Measurements from ENCODE around the gene KRTAP10-3.

The KRTAP10-3 gene

DNA sequence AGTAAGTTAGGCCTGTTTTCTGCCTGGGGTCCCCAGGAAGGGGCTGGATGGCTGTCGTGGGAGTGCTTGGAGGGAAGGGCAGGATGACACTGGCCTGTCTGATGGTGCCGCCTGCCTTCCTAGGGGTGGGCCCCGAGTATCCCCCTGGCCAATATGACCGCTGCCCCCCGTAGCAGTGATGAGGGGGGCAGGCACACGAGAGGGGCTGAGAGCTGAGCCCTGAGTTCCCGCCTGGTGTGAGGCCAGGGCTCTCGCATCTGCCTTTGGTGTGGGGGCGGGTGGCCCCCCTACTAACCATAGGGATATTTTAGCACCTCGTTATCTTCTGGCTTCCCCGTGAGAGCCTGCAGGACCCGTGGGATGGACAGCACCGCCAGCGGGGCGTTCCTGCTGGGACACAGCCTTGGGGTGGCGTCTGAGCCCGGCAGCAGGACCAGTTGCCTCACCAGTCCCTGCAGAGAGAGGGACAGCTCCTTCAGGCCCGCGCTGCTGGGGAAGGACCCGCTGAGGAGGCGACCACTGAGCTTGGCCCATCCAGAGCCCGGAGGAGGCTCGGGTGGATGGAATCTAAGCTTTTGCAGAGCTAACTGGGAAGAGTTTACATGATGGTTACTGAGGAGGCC, 29.0 kb downstream of the KRTAP10-3 start:
- no peak overlapping the region for H3K4me3 ChIP-seq
- no peaks in the 10 kb centered on the region for H3K27me3 ChIP-seq
- TF ChIP-seq Cebpa-rat (IDR thresholded peaks at IDR 0.05), result no peak
- H3K4me1 ChIP-seq, result no peaks in the 10 kb centered on the region
- peaks cover 9% of the 10 kb centered on the region for H3K9me3 ChIP-seq
- no peak overlapping the region for H3K9ac ChIP-seq
- no peak overlapping the region for H3K27ac ChIP-seq
- H3K4me2 ChIP-seq, result no peak overlapping the region
- no peaks in the 10 kb centered on the region for H3K36me3 ChIP-seq
- H4K20me1 ChIP-seq, result no peaks in the 10 kb centered on the region

DNA sequence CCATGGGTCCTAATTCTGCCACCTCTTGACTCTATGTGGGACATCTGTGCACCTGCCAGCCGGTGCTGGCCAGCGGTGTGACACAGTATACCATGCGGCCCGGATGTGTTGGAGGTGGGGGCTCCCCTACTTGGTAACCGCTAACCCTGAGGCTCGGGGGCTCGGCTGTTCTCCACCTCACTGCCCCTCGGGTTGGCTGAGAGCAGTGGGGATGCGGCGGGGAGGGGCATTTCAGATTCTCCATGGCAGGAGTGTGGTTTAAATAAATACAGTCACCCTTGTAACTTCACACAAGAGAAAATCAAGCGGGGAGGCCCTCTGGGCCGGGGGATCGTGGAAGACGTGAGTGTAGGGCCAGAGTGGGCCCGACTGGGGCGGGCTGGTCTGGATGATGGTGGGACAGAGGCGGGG, 29.6 kb downstream of the KRTAP10-3 start:
- Histone ChIP-seq H3K4me3 (no peak overlapping the region), H3K4me2 (no peak overlapping the region), H4K20me1 (no peaks in the 10 kb centered on the region), H3K9ac (no peak overlapping the region), H3K9me3 (peaks cover 15% of the 10 kb centered on the region), H3K27me3 (no peaks in the 10 kb centered on the region), H3K27ac (no peak overlapping the region), H3K36me3 (no peaks in the 10 kb centered on the region), H3K4me1 (no peaks in the 10 kb centered on the region)
- TF ChIP-seq Cebpa-rat (IDR thresholded peaks at IDR 0.05), result no peak

DNA sequence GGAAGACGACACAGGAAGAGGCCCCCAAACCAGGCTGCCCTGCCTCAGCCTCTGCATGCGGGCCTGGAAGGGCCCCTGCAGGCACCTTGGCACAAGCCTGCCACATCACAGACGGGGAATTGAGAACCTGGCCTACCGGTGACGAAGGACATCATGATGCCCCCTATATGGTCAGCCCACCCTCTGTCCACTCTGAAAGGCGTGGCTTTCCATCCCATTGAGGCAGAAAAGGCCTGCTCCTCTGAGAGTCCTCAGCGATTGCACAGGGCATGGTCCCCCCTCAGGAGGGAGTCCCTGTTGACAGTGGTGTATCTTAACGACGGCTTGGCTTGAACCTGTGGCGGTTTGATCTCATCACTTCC, 30.0 kb downstream of the KRTAP10-3 start:
- H3K27me3 ChIP-seq, result no peaks in the 10 kb centered on the region
- H3K9me3 ChIP-seq, result peaks cover 19% of the 10 kb centered on the region

DNA sequence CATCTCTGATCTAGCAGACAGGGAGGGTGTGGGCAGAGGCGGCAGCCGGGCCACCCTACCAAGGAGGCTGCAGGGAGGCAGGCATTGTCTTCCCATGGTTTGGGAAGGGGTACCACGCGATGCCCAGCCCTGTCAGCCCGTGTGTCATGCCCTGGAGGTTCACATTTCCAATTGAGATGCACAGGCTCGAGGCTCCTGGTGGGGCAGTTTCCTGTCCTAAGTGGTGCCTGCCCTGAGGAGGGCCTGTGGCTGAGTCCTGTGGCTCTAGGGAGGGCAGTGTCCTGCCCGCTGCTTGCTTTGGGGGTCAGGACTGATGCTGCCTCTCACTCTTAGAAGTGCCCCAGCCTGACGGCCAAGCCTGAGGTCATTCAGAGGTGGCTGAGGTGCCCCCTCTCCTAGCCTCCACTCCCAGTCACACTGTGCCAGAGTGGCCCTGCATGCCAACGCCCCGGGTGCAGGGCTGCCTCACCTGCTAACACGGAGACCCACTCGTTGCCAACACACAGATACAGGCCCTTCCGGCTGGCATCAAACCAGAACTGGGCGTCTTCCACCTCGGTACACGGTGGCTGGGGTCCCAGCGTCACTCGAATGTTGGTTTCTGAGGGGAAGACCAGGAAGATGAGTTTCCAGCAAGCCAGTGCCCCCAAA, 30.5 kb downstream of the KRTAP10-3 start:
- Histone ChIP-seq H3K27ac (no peak overlapping the region), H3K4me1 (no peaks in the 10 kb centered on the region), H3K4me2 (no peak overlapping the region), H3K9me3 (peaks cover 24% of the 10 kb centered on the region), H3K4me3 (no peak overlapping the region), H3K36me3 (no peaks in the 10 kb centered on the region), H3K27me3 (no peaks in the 10 kb centered on the region), H4K20me1 (no peaks in the 10 kb centered on the region), H3K9ac (no peak overlapping the region)
- no peak for TF ChIP-seq Cebpa-rat (IDR thresholded peaks at IDR 0.05)

More for the DNA sequence above, 30.0 kb downstream of the KRTAP10-3 start:
- no peak for TF ChIP-seq Cebpa-rat (IDR thresholded peaks at IDR 0.05)
- no peaks in the 10 kb centered on the region for H3K4me1 ChIP-seq
- H3K27ac ChIP-seq, result no peak overlapping the region
- H3K4me2 ChIP-seq, result no peak overlapping the region
- no peaks in the 10 kb centered on the region for H4K20me1 ChIP-seq
- H3K36me3 ChIP-seq, result no peaks in the 10 kb centered on the region
- H3K9ac ChIP-seq, result no peak overlapping the region
- no peak overlapping the region for H3K4me3 ChIP-seq

DNA sequence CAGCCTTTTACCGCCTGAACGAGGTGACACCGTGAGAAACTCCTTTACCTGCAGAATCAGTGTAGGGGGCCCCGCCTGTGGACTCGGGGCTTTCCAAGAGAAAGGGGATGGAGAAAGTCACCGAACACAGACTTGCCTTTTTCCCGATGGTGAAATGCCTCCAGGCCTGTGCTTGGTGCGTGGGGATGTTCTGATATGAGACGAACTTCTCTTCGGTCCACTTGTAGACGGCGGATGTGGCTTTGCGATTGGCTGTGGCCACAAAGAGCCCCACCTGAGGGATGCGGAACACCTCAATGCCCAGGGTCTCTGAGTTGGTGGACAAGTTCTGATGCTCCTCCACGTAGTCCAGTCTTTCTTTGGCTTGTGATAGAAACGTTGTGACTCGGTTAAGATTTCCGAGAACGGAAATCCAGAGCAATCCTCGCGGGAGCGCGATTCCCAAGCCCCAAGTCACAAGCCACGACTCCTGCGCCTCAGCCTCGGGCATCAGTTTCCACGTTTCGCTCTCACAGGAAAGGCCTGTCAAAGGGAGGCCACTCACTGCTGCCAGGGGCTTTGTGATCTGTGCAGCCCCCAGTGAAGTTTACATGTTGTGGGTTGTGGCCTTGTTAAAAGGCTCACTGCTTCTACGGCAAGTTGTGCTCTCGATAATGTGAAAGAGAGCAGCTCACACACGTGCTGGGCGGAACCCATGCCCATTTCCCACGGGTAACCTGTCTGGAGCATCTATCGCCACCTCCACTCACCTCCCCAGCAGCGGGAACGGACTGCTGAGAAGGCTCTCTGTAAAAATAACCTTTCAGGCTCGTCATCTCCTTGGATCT, 31.2 kb downstream of the KRTAP10-3 start:
- Histone ChIP-seq H4K20me1 (no peaks in the 10 kb centered on the region), H3K36me3 (no peaks in the 10 kb centered on the region), H3K27ac (no peak overlapping the region), H3K9ac (no peak overlapping the region), H3K4me1 (no peaks in the 10 kb centered on the region), H3K4me3 (no peak overlapping the region), H3K27me3 (no peaks in the 10 kb centered on the region), H3K4me2 (no peak overlapping the region), H3K9me3 (peaks cover 25% of the 10 kb centered on the region)
- no peak for TF ChIP-seq Cebpa-rat (IDR thresholded peaks at IDR 0.05)

DNA sequence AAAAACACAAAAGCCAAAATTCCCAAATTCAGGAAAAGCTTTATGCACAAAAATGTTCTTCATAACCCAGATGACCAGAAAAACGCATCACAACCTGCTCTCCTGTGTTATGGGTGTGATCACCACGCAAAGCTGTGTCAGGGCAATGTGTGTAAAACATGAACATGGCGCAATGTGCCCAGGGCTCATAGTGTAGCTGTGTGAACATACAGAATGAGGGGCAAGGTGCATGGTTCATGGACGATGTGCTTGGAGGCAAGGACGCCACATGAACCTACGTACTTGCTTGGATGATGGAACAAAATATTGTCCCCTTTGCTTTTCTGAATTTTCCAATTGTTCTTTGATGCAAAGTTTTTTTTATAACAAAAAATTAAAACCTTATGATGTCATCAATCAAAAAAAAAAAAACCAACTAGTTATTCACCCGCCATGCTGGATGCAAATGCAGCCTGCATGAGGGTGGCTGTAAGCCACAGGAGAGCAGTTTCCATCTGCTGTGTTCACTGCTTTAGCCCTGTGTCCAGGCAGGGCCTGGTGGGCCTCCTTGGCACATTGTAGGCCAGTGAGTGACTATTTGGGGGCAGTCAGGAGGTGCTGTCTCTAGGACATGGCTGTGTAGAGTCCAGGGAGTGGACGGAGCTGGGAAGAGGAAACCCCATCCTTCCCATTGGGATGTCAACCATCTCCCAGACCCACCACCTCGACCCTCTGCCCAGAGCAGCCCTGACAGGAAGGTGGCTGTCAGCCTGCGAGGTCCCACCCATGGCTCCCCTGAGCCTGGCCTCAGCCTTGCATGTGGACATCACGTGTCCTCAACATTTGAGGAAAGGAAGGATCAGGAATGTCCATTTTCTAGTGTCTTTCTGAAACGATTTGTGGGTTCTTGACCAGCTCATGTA, 32.2 kb downstream of the KRTAP10-3 start:
- H3K9ac ChIP-seq, result no peak overlapping the region
- peaks cover 25% of the 10 kb centered on the region for H3K9me3 ChIP-seq
- H4K20me1 ChIP-seq, result no peaks in the 10 kb centered on the region
- no peaks in the 10 kb centered on the region for H3K27me3 ChIP-seq
- H3K27ac ChIP-seq, result no peak overlapping the region
- H3K4me3 ChIP-seq, result no peak overlapping the region
- H3K4me1 ChIP-seq, result no peaks in the 10 kb centered on the region
- no peak overlapping the region for H3K4me2 ChIP-seq
- no peaks in the 10 kb centered on the region for H3K36me3 ChIP-seq
- TF ChIP-seq Cebpa-rat (IDR thresholded peaks at IDR 0.05), result no peak

DNA sequence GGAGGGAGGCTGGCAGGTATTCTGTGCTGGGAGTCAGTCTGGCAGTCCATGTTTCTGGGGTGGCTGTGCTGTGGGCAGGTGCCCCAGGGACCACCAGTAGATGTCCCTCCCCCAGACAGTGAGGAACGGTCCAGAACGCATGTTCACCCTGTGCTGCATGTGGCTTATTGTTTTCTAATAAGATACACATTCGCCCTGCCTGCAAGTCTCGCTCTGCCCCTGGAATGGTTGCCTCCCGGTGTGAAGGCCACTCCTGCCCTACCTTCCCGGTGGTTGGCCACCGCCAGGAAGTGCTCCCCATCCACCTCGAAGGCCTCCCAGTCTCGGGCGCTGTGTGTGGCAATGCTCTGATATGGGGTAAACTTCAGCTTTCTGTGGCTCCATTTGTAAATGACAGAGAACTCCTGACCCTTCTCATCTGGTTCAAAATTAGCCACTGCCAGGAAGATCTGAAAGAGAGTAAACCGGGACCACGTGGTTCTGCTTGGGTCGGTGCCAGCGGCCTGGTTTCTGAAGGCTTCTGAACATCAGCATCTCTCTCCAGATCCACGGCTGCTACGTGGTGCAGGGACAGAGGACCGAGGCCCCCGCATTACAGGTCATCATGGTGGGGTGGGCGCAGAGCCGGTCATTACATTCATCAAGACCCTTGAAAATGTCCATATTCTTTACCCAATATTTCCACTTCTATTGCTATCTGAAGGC, 33.1 kb downstream of the KRTAP10-3 start:
- no peak for TF ChIP-seq Cebpa-rat (IDR thresholded peaks at IDR 0.05)
- no peaks in the 10 kb centered on the region for H3K4me1 ChIP-seq
- H4K20me1 ChIP-seq, result no peaks in the 10 kb centered on the region
- H3K4me3 ChIP-seq, result no peak overlapping the region
- no peaks in the 10 kb centered on the region for H3K36me3 ChIP-seq
- H3K9ac ChIP-seq, result no peak overlapping the region
- H3K4me2 ChIP-seq, result no peak overlapping the region
- H3K27me3 ChIP-seq, result no peaks in the 10 kb centered on the region
- H3K27ac ChIP-seq, result no peak overlapping the region
- peaks cover 25% of the 10 kb centered on the region for H3K9me3 ChIP-seq

DNA sequence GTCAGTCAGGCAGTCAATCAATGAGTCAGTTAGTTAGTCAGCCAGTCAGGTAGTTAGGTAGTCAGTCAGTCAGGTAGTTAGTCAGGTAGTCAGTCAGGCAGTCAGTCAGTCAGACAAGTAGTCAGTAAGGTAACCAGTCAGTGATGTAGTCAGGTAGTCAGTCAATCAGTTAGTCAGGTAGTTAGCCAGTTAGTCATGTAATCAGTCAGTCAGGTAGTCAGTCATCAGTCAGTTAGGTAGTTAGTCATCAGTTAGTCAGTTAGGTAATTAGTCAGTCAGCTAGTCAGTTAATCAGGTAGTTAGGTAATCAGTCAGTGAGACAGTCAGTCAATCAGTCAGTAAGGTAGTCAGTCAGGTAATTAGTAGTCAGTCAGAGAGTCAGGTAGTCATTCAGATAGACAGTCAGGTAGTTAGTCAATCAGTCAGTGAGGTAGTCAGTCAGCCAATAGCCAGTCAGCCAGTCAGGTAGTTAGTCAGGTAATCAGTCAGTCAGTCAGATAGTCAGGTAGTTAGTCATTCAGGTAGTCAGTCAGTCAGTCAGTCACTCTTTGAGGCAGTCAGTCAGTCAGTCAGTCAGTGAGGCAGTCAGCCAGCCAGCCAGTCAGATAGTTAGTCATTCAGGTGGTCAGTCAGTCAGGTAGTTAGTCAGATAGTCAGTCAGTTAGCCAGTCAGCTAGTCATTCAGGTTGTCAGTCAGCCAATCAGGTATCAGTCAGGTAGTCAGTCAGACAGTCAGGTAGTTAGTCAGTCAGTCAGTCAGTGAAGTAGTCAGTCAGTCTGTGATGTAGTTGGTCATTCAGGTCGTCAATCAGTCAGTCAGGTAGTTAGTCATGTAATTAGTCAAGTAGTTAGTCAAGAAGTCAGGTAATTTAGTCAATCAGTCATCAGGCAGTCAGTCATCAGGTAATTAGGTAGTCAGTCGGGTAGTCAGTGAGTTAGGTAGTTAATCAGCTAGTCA, 33.9 kb downstream of the KRTAP10-3 start:
- Histone ChIP-seq H3K36me3 (no peaks in the 10 kb centered on the region), H3K4me1 (no peaks in the 10 kb centered on the region), H4K20me1 (no peaks in the 10 kb centered on the region), H3K27ac (no peak overlapping the region), H3K9me3 (peaks cover 27% of the 10 kb centered on the region), H3K4me3 (no peak overlapping the region), H3K27me3 (no peaks in the 10 kb centered on the region), H3K9ac (no peak overlapping the region), H3K4me2 (no peak overlapping the region)
- no peak for TF ChIP-seq Cebpa-rat (IDR thresholded peaks at IDR 0.05)
